H9 (cell line): ENCODE data around the gene ADAMTS3. TPM values are rescaled to one million over a fixed set of nuclear protein-coding genes. Genes with fewer than 3 reads are reported as not detected.

Source experiments
- DNase-seq: peaks from one replicate; pipeline ENCODE4 v3.0.0-alpha.2; 2017
- H2AFZ ChIP-seq: one replicate; pipeline ENCODE4 v1.6.1; 2013; ENCODE audit warnings: mild to moderate bottlenecking, low read length, control low read depth, moderate library complexity
- H2AK5ac ChIP-seq: 2 replicates; pipeline ENCODE4 v1.6.1; 2013; ENCODE audit warnings: low read length, control low read depth, mixed read lengths; ENCODE audit not compliant: insufficient read length
- H2BK120ac ChIP-seq: one replicate; pipeline ENCODE4 v1.6.1; 2013; ENCODE audit warnings: low read depth, mild to moderate bottlenecking, low read length, control low read depth, inconsistent platforms; ENCODE audit not compliant: poor library complexity, severe bottlenecking
- H2BK12ac ChIP-seq: 2 replicates; pipeline ENCODE4 v1.6.1; 2013; ENCODE audit warnings: low read length, control low read depth, mixed read lengths, low read depth; ENCODE audit not compliant: insufficient read length
- H2BK15ac ChIP-seq: 2 replicates; pipeline ENCODE4 v1.6.1; 2013; ENCODE audit warnings: low read depth, low read length, control low read depth
- H2BK20ac ChIP-seq: one replicate; pipeline ENCODE4 v1.6.1; 2013; ENCODE audit warnings: low read depth, mild to moderate bottlenecking, low read length, control low read depth, inconsistent platforms; ENCODE audit not compliant: poor library complexity, severe bottlenecking
- H2BK5ac ChIP-seq: 2 replicates; pipeline ENCODE4 v1.6.1; 2013; ENCODE audit warnings: low read length, control low read depth, mixed read lengths; ENCODE audit not compliant: insufficient read length
- H3K14ac ChIP-seq: 2 replicates; pipeline ENCODE4 v1.6.1; 2013; ENCODE audit warnings: low read length, control low read depth; ENCODE audit not compliant: insufficient read depth
- H3K18ac ChIP-seq: 2 replicates; pipeline ENCODE4 v1.6.1; 2013; ENCODE audit warnings: low read depth, mild to moderate bottlenecking, mixed read lengths, low read length, control low read depth; ENCODE audit not compliant: insufficient read length
- H3K23ac ChIP-seq: 2 replicates; pipeline ENCODE4 v1.6.1; 2013; ENCODE audit warnings: low read length, control low read depth, mixed read lengths, low read depth; ENCODE audit not compliant: insufficient read length
- H3K23me2 ChIP-seq: 2 replicates; pipeline ENCODE4 v1.6.1; 2013; ENCODE audit warnings: low read depth, mild to moderate bottlenecking, mixed read lengths, low read length, control low read depth; ENCODE audit not compliant: insufficient read length, poor library complexity, severe bottlenecking
- H3K27ac ChIP-seq: 2 replicates; pipeline ENCODE4 v1.5.1; 2013; ENCODE audit warnings: low read length, control low read depth, mixed read lengths, low read depth; ENCODE audit not compliant: insufficient read length
- H3K27me3 ChIP-seq: 2 replicates; pipeline ENCODE4 v1.6.1; 2013; ENCODE audit warnings: low read length, control low read depth, inconsistent platforms; ENCODE audit not compliant: insufficient read depth
- H3K4ac ChIP-seq: 2 replicates; pipeline ENCODE4 v1.6.1; 2013; ENCODE audit warnings: low read depth, mild to moderate bottlenecking, control low read depth, inconsistent platforms, low read length, moderate library complexity
- H3K4me1 ChIP-seq: 2 replicates; pipeline ENCODE4 v1.6.1; 2013; ENCODE audit warnings: low read length, control low read depth, inconsistent platforms; ENCODE audit not compliant: insufficient read depth
- H3K4me2 ChIP-seq: 2 replicates; pipeline ENCODE4 v1.6.1; 2013; ENCODE audit warnings: low read length, control low read depth, mixed read lengths; ENCODE audit not compliant: insufficient read length, insufficient read depth
- H3K56ac ChIP-seq: 2 replicates; pipeline ENCODE4 v1.6.1; 2013; ENCODE audit warnings: low read depth, mild to moderate bottlenecking, mixed read lengths, low read length, control low read depth; ENCODE audit not compliant: insufficient read length
- H3K79me1 ChIP-seq: 2 replicates; pipeline ENCODE4 v1.6.1; 2013; ENCODE audit warnings: low read depth, mild to moderate bottlenecking, moderate library complexity, low read length, control low read depth, inconsistent platforms; ENCODE audit not compliant: insufficient read depth, poor library complexity, severe bottlenecking
- H3K79me2 ChIP-seq: 2 replicates; pipeline ENCODE4 v1.6.1; 2013; ENCODE audit warnings: low read length, control low read depth, inconsistent platforms; ENCODE audit not compliant: insufficient read depth
- H3K9ac ChIP-seq: 2 replicates; pipeline ENCODE4 v1.6.1; 2013; ENCODE audit warnings: low read length, control low read depth, mixed read lengths; ENCODE audit not compliant: insufficient read length; ENCODE audit errors: extremely low read depth
- H3K9me3 ChIP-seq: one replicate; pipeline ENCODE4 v1.6.1; 2013; ENCODE audit warnings: low read depth, low read length, inconsistent platforms; ENCODE audit not compliant: control insufficient read depth
- H3T11ph ChIP-seq: one replicate; pipeline ENCODE4 v1.6.1; 2013; ENCODE audit warnings: mild to moderate bottlenecking, low read length, control low read depth, inconsistent platforms
- H4K20me1 ChIP-seq: one replicate; pipeline ENCODE4 v1.6.1; 2013; ENCODE audit not compliant: control insufficient read depth, insufficient read length, insufficient read depth
- H4K5ac ChIP-seq: 2 replicates; pipeline ENCODE4 v1.6.1; 2013; ENCODE audit warnings: low read depth, mild to moderate bottlenecking, mixed read lengths, low read length, control low read depth; ENCODE audit not compliant: insufficient read length
- H4K8ac ChIP-seq: replicated peaks from 2 replicates; pipeline ENCODE4 v1.6.1; 2013; ENCODE audit warnings: low read length, control low read depth, mixed read lengths, low read depth; ENCODE audit not compliant: insufficient read length
- H4K91ac ChIP-seq: 2 replicates; pipeline ENCODE4 v1.6.1; 2013; ENCODE audit warnings: low read depth, mild to moderate bottlenecking, moderate library complexity, mixed read lengths, low read length, control low read depth; ENCODE audit not compliant: insufficient read length
- H3K27ac Mint-ChIP-seq, 3 experiments: 2 replicates in 2 of 3; 3 replicates in 1 of 3; pipeline ENCODE4 v1.8.0; 2020 to 2021; ENCODE audit warnings: mixed read lengths in 3 of 3, mild to moderate bottlenecking in 1 of 3, moderate library complexity in 1 of 3
- H3K27me3 Mint-ChIP-seq: 2 replicates; pipeline ENCODE4 v1.8.0; 2021; ENCODE audit warnings: low read depth, mild to moderate bottlenecking, moderate library complexity, mixed read lengths
- H3K36me3 Mint-ChIP-seq, 3 experiments: 2 replicates in 2 of 3; 3 replicates in 1 of 3; pipeline ENCODE4 v1.8.0; 2020 to 2021; ENCODE audit warnings: low read depth in 3 of 3, mixed read lengths in 3 of 3; ENCODE audit not compliant: insufficient read depth in 1 of 3
- H3K4me1 Mint-ChIP-seq, 2 experiments: 2 replicates each; pipeline ENCODE4 v1.8.0; 2020; ENCODE audit warnings: mixed read lengths in 2 of 2
- H3K4me3 Mint-ChIP-seq, 2 experiments: 2 replicates in 1 of 2; 3 replicates in 1 of 2; pipeline ENCODE4 v1.8.0; 2020 to 2021; ENCODE audit warnings: mild to moderate bottlenecking in 2 of 2, mixed read lengths in 2 of 2, moderate library complexity in 1 of 2
- H3K9me3 Mint-ChIP-seq, 2 experiments: 2 replicates in 1 of 2; 3 replicates in 1 of 2; pipeline ENCODE4 v1.8.0; 2020; ENCODE audit warnings: mild to moderate bottlenecking in 2 of 2, mixed read lengths in 2 of 2, moderate library complexity in 1 of 2
- CTCF ChIP-seq: fragments of 200-600 bp; sonication (generic); conservative IDR thresholded peaks from 3 replicates; pipeline ENCODE4 v1.8.0; 2021; ENCODE audit warnings: antibody characterized with exemption, mild to moderate bottlenecking
- WGBS: extraction: QIAGEN DNeasy Blood & Tissue Kit; methylation state at CpG from one replicate; pipeline ENCODE4 v1.1.7; 2013; ENCODE audit warnings: missing lambda C conversion rate, low lambda C conversion rate, mixed read lengths; ENCODE audit not compliant: insufficient read length; ENCODE audit errors: extremely low coverage; 5-methylcytosine and 5-hydroxymethylcytosine counted together
- total RNA-seq: library from RNA; stranded (reverse); gene quantifications from 2 replicates; pipeline ENCODE4 v1.2.1, GENCODE V29; 2021

Gene ADAMTS3
- total RNA-seq, 1 experiment from 2014 or later, result 1.1 TPM

- Histone ChIP-seq H4K20me1 (no peaks in the 10 kb centered on the region), H2BK15ac (no peak overlapping the region), H3T11ph (no peak overlapping the region), H3K56ac (no peak overlapping the region), H3K9ac (no peak overlapping the region), H3K4me1 (no peaks in the 10 kb centered on the region), H2AFZ (no peak overlapping the region), H3K18ac (no peak overlapping the region), H3K79me1 (no peaks in the 10 kb centered on the region), H3K23me2 (no peaks in the 10 kb centered on the region), H3K9me3 (no peaks in the 10 kb centered on the region), H4K91ac (no peak overlapping the region), H2BK5ac (no peak overlapping the region), H2BK120ac (no peak overlapping the region), H3K14ac (no peak overlapping the region), H3K27ac (no peak overlapping the region), H4K5ac (no peak overlapping the region), H3K79me2 (no peaks in the 10 kb centered on the region), H2AK5ac (no peak overlapping the region), H3K23ac (no peak overlapping the region), H3K4me2 (no peak overlapping the region), H2BK20ac (no peak overlapping the region), H2BK12ac (no peak overlapping the region), H3K4ac (no peak overlapping the region), H3K27me3 (no peaks in the 10 kb centered on the region), H4K8ac (no peak overlapping the region)
- no peak for TF ChIP-seq CTCF
- no CpG with 5 or more reads among the region's 1 CpG for WGBS
- no peaks in the 10 kb centered on the region for H3K27me3 Mint-ChIP-seq
- H3K36me3 Mint-ChIP-seq, result no peaks in the 10 kb centered on the region
- DNase-seq, result no peak
- H3K4me3 Mint-ChIP-seq, result no peak overlapping the region
- no peaks in the 10 kb centered on the region for H3K9me3 Mint-ChIP-seq
- no peak overlapping the region for H3K27ac Mint-ChIP-seq
- H3K4me1 Mint-ChIP-seq, result no peaks in the 10 kb centered on the region
These were observed 180.5 kb downstream of the ADAMTS3 start for GRCh38 chr4:72388521-72388920.
